ENCODE measurements around the gene SLC2A11.

GRCh38 chr22:23824476-23825245 lies 33.0 kb upstream of the SLC2A11 start:
- TF ChIP-seq EZH2 (IDR thresholded peaks at IDR 0.05; ENCODE audit: insufficient read depth, poor library complexity, severe bottlenecking): no peak
- no peak for TF ChIP-seq EZH2phosphoT487 (IDR thresholded peaks at IDR 0.05; ENCODE audit: insufficient read depth, low read depth)

Data from GM23248 (cell line).